GM12801 (cell line): ENCODE measurements around the gene ZNF512B.

ENCODE experiments used
- CTCF ChIP-seq: IDR thresholded peaks from one replicate; pipeline ENCODE4 v1.5.1; 2011; ENCODE audit warnings: control low read depth; ENCODE audit not compliant: insufficient read length; ENCODE audit errors: extremely low read depth

Gene ZNF512B

GRCh38 chr20:63967330-63968135 is 2.2 kb downstream of the ZNF512B start:
- TF ChIP-seq CTCF, result no peak

GRCh38 chr20:63966944-63967322 is 2.8 kb downstream of the ZNF512B start:
- no peak for TF ChIP-seq CTCF

- no peak for TF ChIP-seq CTCF
Observed at GRCh38 chr20:63966172-63966943, 3.4 kb downstream of the ZNF512B start.

GRCh38 chr20:63964412-63964811 is 5.3 kb downstream of the ZNF512B start:
- TF ChIP-seq CTCF, result no peak

GRCh38 chr20:63963784-63964301 is 5.9 kb downstream of the ZNF512B start:
- no peak for TF ChIP-seq CTCF

GRCh38 chr20:63963348-63963741 is 6.4 kb downstream of the ZNF512B start:
- no peak for TF ChIP-seq CTCF
